Body of pancreas (tissue), 4 donors: ENCODE measurements around the gene MAP1B. TPM values are rescaled to one million over a fixed set of nuclear protein-coding genes. Genes with fewer than 3 reads are reported as not detected.

Experiments used
- microRNA-seq, 2 donors: library from miRNA; unstranded; fragments of <30 nt; microRNA quantifications; one replicate each; pipeline ENCODE4, GENCODE V29; 2016; ENCODE audit warnings: borderline number of aligned reads in 2 of 2, borderline replicate concordance in 2 of 2
- small RNA-seq: library from RNA; depleted of rRNA; stranded (forward); fragments of <200 nt; gene quantifications from one replicate; pipeline ENCODE3, GENCODE V24; 2016
- total RNA-seq, 2 donors: library from RNA; depleted of rRNA; stranded (reverse); fragments of >200 nt; gene quantifications; one replicate each; pipeline ENCODE4 v1.1.0, GENCODE V29; 2016

Gene MAP1B
- total RNA-seq, 2 donors from 2014 or later = 30.4 to 69.9 TPM

Small RNA genes lying within 50 kb of the gene (microRNA-seq; reads per million reads assigned to microRNA genes)
- 0 reads per million in 2 donors for gene MIR4803

Small RNA genes lying within 50 kb of the gene (small RNA-seq; reads per million reads assigned to genes)
- gene MIR4803 = not detected

Other genes with a start within 250 kb of the MAP1B start
- gene MRPS27, start 212.8 kb downstream of the MAP1B start, total RNA-seq = 10 to 100 TPM; 25.4 to 52.7 TPM
- 1 to 10 TPM; 2.6 to 3.9 TPM for gene PTCD2, start 212.9 kb downstream of the MAP1B start, total RNA-seq